ENCODE results near the gene GABBR1. TPM values are rescaled to one million over a fixed set of nuclear protein-coding genes. Genes with fewer than 3 reads are reported as not detected.

Gene GABBR1
- total RNA-seq, 4 donors from 2014 or later, result 4.7 to 92.4 (median 16.9) TPM

GRCh38 chr6:29590218-29590808 lies 42.7 kb downstream of the GABBR1 start:
- Histone ChIP-seq H3K27me3 (no peaks in the 10 kb centered on the region), H3K36me3 (no peaks in the 10 kb centered on the region), H3K9me3 (no peaks in the 10 kb centered on the region), H3K4me1 (no peaks in the 10 kb centered on the region), H3K4me3 (no peak overlapping the region), H3K27ac (no peak overlapping the region)
- no peak for DNase-seq
- TF ChIP-seq POLR2A (IDR thresholded peaks at IDR 0.05) (no peak), CTCF (IDR thresholded peaks at IDR 0.05) (no peak)

- DNase-seq, result peak in 2 of 3 donors; percentile 42 to 74
Measured at GRCh38 chr6:29589423-29590048, 43.4 kb downstream of the GABBR1 start.

GRCh38 chr6:29584821-29585220 lies 48.2 kb downstream of the GABBR1 start, which contains the start of gene OR2H2:
Gene OR2H2, plus strand, starts transcription at chr6:29585121. Its CDS starts 2,824 bp downstream, at chr6:29587945.
- Histone ChIP-seq H3K27ac (no peak within 1 kb of the TSS), H3K27me3 (no peaks in the 10 kb centered on the region), H3K36me3 (no peaks in the 10 kb centered on the region), H3K4me3 (no peak within 1 kb of the TSS), H3K4me1 (no peaks in the 10 kb centered on the region), H3K9me3 (no peaks in the 10 kb centered on the region)
- no peak for DNase-seq
- no peak for TF ChIP-seq CTCF (IDR thresholded peaks at IDR 0.05)
- TF ChIP-seq POLR2A (IDR thresholded peaks at IDR 0.05), result no peak

More at GRCh38 chr6:29589423-29590048, 43.4 kb downstream of the GABBR1 start:
- TF ChIP-seq CTCF (IDR thresholded peaks at IDR 0.05), result peak; percentile 88 to 96 (median 94)
- TF ChIP-seq POLR2A (IDR thresholded peaks at IDR 0.05), result no peak
- Histone ChIP-seq H3K9me3 (no peaks in the 10 kb centered on the region), H3K4me1 (no peaks in the 10 kb centered on the region), H3K27me3 (no peaks in the 10 kb centered on the region), H3K27ac (no peak overlapping the region), H3K36me3 (no peaks in the 10 kb centered on the region), H3K4me3 (no peak overlapping the region)

GRCh38 chr6:29577544-29577943 lies 55.4 kb downstream of the GABBR1 start:
- H3K36me3 ChIP-seq, result no peaks in the 10 kb centered on the region
- no peak overlapping the region for H3K4me3 ChIP-seq
- no peak for DNase-seq
- no peaks in the 10 kb centered on the region for H3K4me1 ChIP-seq
- no peak for TF ChIP-seq POLR2A (IDR thresholded peaks at IDR 0.05)
- TF ChIP-seq CTCF (IDR thresholded peaks at IDR 0.05), result no peak
- H3K27me3 ChIP-seq, result no peaks in the 10 kb centered on the region
- no peaks in the 10 kb centered on the region for H3K9me3 ChIP-seq
- no peak overlapping the region for H3K27ac ChIP-seq

- Histone ChIP-seq H3K27me3 (no peaks in the 10 kb centered on the region), H3K4me1 (no peaks in the 10 kb centered on the region), H3K27ac (no peak overlapping the region), H3K36me3 (no peaks in the 10 kb centered on the region), H3K4me3 (no peak overlapping the region), H3K9me3 (no peaks in the 10 kb centered on the region)
- TF ChIP-seq POLR2A (IDR thresholded peaks at IDR 0.05), result no peak
- TF ChIP-seq CTCF (IDR thresholded peaks at IDR 0.05), result no peak
- no peak for DNase-seq
Measured at GRCh38 chr6:29576056-29576455, 56.9 kb downstream of the GABBR1 start.
